ENCODE results near the gene ABCA9.
"Not testable (repeated sequence)": the region's sequence is repeated elsewhere in the genome, so short reads cannot be mapped to it uniquely, and the experiment has no call there.

ABCA9 gene

GRCh38 chr17:69018022-69018615 lies 42.6 kb downstream of the ABCA9 start:
- no peak for DNase-seq

- DNase-seq: no peak
Observed at GRCh38 chr17:69015631-69016030, 45.1 kb downstream of the ABCA9 start.

- no peak for DNase-seq
Observed at GRCh38 chr17:69012895-69013805, 47.6 kb downstream of the ABCA9 start.

- no peak for DNase-seq
Observed at GRCh38 chr17:69009930-69010329, 50.8 kb downstream of the ABCA9 start.

GRCh38 chr17:69004759-69005158 lies 56.0 kb downstream of the ABCA9 start:
- not testable (repeated sequence) for DNase-seq

- DNase-seq: not testable (repeated sequence)
Observed at GRCh38 chr17:68999743-69000142, 61.0 kb downstream of the ABCA9 start.

- DNase-seq: no peak
Observed at GRCh38 chr17:68993112-68993511, 67.6 kb downstream of the ABCA9 start.

- DNase-seq: no peak
Observed at GRCh38 chr17:68987966-68988365, 72.8 kb downstream of the ABCA9 start.

GRCh38 chr17:68981288-68981687 lies 79.4 kb downstream of the ABCA9 start:
- DNase-seq: no peak

GRCh38 chr17:68973098-68973846 lies 87.5 kb downstream of the ABCA9 start:
- no peak for DNase-seq

GRCh38 chr17:68972119-68972704 lies 88.5 kb downstream of the ABCA9 start:
- DNase-seq: no peak

GRCh38 chr17:68969101-68969500 lies 91.6 kb downstream of the ABCA9 start:
- no peak for DNase-seq

GRCh38 chr17:68963958-68964357 lies 96.8 kb downstream of the ABCA9 start:
- DNase-seq: no peak

- no peak for DNase-seq
Observed at GRCh38 chr17:68961214-68961882, 99.4 kb downstream of the ABCA9 start.

GRCh38 chr17:68959117-68959516 lies 101.6 kb downstream of the ABCA9 start:
- DNase-seq: not testable (repeated sequence)

GRCh38 chr17:68957944-68958343 lies 102.8 kb downstream of the ABCA9 start:
- no peak for DNase-seq

GRCh38 chr17:68955181-68955841 lies 105.4 kb downstream of the ABCA9 start, which contains the start of gene ABCA8:
Gene ABCA8, minus strand, starts transcription at chr17:68955392. Its CDS starts 13,358 bp downstream, at chr17:68942034.
- DNase-seq: no peak

- no peak for DNase-seq
Observed at GRCh38 chr17:68954146-68954896, 106.4 kb downstream of the ABCA9 start.

- no peak for DNase-seq
Observed at GRCh38 chr17:68953340-68953997, 107.3 kb downstream of the ABCA9 start.

GRCh38 chr17:68950725-68951124 lies 110.0 kb downstream of the ABCA9 start:
- no peak for DNase-seq

- not testable (repeated sequence) for DNase-seq
Observed at GRCh38 chr17:68947868-68948267, 112.9 kb downstream of the ABCA9 start.
